ENCODE results near the gene SMYD2.
A peak's percentile ranks its signal among the peaks of the same experiment; 100 is the strongest.

Gene SMYD2, protein sequence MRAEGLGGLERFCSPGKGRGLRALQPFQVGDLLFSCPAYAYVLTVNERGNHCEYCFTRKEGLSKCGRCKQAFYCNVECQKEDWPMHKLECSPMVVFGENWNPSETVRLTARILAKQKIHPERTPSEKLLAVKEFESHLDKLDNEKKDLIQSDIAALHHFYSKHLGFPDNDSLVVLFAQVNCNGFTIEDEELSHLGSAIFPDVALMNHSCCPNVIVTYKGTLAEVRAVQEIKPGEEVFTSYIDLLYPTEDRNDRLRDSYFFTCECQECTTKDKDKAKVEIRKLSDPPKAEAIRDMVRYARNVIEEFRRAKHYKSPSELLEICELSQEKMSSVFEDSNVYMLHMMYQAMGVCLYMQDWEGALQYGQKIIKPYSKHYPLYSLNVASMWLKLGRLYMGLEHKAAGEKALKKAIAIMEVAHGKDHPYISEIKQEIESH

DNA sequence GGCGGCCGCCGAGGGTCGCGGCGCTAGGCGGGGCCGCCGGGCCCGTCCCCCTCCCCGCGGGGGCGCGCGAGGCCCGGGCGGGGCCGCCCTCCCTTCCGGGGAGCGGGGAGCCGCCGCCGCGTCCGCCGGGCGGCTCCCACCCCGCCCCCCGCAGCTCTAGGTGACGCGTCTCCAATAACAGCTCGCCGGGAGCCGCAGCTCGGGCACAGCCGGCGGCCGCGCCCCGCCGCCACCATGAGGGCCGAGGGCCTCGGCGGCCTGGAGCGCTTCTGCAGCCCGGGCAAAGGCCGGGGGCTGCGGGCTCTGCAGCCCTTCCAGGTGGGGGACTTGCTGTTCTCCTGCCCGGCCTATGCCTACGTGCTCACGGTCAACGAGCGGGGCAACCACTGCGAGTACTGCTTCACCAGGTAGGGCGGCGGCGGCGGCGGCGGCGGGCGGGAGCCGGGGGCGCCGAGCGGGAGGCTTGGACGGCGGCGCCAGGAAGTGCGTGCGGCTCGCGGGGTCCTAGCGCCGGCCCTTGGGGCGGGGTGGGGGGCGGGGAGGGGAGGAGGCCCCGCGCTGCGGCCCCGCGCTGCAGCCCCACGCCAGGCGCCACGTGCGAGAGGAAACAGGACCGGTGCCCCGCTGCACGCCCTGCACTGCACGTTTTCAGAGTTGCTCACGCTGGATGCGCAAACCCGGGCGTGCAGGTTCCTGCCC is at the start of gene SMYD2:
Gene SMYD2, plus strand, starts transcription at position 139 of the 699 bp plus-strand sequence. Its CDS starts 96 bp downstream, at position 235.
- DNase-seq (ENCODE audit: low read depth): peak; percentile 51

DNA sequence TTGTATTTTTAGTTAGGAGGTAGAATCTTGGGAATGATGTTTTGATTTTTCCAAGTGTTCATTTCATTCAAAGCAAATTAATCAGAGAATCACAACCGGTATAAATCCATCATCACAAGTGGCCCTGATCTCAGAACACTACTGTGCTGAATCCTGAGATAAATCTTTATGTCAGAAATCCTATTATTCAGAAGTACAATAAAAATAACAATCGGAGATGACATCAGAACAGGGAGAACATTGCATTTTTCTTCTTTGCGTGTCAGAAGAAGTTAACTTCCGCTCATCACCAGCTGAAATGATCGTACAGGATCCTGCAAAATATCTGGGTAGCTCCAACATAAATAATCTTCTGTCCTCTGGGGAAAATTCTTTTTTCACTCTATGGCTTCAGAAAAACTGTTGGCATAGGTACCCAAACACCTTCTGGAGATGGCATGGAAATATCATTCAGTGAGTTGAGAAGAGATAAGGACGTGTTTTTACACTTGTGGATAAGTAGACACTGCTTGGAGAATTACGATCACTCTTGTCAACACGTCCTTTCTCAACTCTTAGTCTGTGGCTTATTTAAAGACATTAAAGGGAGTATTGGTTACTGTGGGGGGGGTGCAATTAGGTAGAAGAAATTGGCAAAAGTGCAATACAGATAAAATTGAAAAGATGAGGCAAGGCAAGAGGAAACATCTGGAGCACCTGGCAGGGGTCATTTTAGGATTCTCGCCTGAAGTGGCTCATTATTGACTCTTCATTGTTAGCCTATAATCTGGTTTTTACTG is 46.9 kb upstream of the SMYD2 start:
- no peak for DNase-seq (ENCODE audit: low read depth)

DNA sequence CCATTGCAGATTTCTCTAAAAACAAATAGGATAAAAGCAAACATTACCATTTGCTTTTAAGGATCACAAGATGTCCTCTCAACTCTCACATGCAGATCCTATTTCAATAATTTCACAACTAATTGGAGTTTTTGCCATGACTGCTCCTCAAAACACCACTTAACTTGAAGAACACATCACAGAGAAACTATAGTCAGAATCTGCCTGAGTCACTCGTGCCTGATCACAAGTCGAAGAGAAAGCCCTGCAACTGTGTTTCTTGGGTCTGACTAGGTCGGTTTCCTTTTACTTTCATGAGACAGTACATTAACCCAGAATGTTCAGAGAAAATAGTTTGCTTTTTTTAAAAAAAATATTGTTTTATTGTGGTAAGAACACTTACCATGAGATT is 46.3 kb upstream of the SMYD2 start:
- DNase-seq (ENCODE audit: low read depth): no peak

DNA sequence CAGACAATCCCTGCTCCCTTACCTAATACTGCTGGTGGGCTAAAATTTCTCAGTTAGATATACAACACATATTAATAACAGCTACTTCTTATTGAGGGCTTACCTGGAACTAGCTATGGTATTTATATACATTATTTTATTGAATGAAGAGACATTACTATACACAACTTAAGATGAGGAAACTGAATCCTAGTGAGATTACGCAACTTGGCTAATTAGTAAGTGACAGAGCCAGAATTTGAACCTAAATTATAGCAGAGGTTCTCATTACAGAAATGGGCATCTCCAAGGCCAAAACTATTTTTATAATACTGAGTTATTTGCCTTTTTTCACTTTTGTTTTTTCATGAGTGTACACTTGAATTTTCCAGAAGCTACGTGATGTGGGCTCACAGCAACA is 44.5 kb upstream of the SMYD2 start:
- no peak for DNase-seq (ENCODE audit: low read depth)

DNA sequence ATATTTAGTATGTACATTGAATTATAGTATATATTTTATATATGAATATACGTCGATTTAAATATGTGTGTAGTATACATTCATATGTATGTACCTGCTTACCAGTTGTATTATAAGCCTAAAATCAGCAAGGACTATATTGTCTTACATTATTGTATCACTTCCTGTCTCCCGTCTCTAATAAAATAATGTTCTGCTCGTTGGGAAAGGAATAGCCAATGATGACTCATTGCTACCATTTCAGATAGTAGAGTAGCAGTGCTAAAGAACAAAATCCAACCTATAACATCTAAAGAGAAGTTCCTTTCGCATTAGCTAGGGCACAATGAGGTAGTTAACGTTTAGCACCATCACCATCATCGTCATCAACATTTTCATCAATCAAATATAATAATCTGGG is 39.9 kb upstream of the SMYD2 start:
- no peak for DNase-seq (ENCODE audit: low read depth)

DNA sequence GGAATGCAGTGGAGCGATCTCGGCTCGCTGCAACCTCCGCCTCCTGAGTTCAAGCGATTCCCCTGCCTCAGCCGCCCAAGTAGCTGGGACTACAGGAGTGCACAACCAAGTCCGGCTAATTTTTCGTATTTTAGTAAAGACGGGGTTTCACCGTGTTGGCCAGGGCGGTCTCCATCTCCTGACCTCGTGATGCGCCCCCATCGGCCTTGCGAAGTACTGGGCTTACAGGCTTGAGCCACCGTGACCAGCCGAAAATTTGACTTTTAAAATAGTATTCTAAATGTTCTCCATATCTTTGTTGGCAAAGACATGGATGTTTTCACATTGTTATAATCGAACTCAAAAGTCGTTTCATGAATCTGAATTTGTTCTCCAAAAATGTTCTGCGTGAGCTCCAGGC is 36.7 kb upstream of the SMYD2 start:
- no peak for DNase-seq (ENCODE audit: low read depth)

DNA sequence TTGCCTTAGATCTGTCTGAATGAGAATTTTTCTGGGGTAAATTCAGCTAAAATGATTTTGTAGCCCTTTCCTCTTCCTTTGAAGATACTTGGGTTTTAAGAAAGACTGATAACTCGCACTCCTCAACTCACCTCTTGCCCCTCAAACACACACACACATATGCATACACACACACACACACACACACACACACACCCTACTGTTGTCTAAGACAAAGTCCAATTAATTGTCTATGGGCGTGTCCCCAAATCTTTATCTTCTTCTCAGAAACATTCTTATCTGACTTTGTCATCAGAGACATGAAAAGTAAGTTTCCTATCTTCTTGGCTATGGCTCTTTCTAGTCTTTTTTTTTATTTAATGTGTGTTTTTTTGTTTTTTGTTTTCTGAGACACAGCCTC is 36.1 kb upstream of the SMYD2 start:
- DNase-seq (ENCODE audit: low read depth): no peak

DNA sequence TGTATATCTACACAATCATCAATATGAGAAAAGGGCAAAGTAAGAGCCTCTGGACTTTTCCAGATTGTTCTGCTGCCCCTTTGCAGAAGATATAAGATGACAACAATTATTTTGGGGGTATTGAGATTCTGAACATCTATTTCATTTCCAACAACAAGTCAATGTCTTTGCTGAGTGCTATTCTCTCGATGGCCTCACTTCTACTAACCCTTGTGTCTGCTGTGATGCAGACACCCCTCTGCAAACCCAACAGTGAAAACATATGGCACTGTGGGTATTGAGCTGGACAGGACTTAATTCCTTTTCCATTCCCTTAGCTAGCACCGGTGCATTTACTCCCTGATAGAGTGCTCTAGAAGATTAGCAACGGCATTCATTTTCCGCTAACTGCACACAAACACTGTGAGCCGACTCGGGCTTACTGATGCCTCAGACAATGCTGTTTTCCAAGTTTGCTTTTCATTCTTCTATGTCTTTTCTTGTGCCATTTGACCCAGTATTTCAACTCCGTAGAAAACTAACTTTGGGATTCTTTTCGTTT is 33.4 kb upstream of the SMYD2 start:
- DNase-seq (ENCODE audit: low read depth): no peak

DNA sequence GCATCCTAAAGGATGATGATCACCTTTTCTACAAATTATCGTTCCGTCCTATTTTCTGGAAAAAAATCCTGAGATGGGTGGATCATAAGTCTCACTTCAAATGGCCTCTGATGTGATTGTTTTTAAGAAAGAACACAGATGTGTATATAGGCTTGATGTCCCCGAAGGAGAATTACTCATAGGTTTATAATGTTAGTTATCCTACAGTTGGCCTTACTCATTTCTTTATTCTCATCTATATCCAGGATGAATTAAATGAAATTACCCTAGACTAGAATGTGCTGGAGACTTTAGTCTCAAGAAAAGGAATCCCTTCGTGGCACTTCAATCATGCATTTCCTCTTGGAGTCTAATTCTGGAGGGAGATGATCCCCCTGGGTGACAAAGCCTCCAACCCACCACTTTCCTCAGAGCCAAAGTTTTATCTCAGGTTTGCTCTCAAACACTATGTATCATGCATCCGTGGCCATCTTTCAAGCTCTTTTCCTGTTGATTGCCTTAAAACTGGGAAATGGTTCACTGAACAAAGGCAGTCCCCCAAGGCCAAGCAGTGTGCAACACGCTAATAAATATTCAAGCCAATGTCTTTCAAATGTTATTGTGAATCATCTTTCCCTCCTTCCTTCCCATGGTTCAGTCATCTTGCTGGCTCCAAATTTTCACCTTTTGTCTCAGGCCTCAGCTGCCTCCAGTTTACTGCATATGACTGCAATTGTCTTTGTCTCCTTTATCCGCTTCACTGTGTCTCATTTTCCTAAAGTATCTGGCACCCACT is 32.5 kb upstream of the SMYD2 start:
- no peak for DNase-seq (ENCODE audit: low read depth)

DNA sequence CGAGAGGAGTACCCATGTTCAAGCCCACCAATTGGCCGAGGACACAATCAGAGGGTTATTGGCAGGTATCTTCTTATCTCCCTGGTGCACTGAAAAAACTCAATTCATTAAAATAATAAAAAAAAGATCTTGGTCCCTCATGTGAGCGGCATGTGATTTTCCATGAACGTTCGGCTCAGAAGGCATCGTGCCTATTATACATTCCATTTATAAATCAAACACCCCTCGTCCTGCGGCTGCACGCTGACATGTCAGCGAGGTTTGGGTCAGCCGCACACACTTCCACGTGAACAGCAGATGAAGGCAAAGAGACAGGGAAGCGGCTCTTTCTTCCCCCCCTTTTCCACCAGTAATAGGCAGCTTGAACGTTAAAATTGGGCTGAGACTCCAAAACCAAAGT is 31.3 kb upstream of the SMYD2 start:
- DNase-seq (ENCODE audit: low read depth): no peak

DNA sequence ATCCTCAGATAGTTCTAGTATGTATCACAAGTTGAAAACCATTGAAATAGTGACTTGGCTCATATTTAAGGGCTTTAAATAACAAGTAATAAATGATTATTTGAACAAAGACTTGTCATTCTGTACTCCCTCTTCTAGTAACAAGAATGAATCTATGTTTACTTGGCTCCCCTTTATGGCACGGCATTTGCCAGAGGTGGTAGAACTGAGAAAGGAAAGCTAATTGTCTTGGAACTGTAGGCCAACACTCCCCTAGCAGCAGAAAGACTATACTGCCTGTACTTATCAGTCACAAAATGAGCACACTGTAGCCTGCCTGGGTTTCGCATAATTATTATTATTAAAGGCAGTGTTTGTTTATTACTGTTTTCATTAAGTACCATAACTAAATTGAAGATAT is 29.6 kb upstream of the SMYD2 start:
- DNase-seq (ENCODE audit: low read depth): no peak

DNA sequence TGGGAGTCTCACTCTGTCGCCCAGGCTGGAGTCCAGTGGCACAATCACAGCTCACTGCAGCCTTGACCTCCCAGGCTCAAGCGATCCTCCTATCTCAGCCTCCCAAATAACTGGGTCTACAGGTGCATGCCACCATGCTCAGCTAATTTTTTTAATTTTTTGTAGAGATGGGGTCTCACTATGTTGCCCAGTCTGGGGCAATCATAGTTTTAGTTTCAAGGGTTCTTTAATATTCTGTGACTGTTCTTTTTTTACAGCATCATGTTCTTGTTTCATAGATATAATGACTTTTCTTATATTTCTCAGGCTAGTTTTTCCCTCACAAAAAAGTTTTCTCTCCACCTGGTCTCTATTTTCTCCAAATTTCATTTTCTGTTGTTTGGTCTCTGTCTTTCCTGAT is 25.4 kb upstream of the SMYD2 start:
- DNase-seq (ENCODE audit: low read depth): no peak

DNA sequence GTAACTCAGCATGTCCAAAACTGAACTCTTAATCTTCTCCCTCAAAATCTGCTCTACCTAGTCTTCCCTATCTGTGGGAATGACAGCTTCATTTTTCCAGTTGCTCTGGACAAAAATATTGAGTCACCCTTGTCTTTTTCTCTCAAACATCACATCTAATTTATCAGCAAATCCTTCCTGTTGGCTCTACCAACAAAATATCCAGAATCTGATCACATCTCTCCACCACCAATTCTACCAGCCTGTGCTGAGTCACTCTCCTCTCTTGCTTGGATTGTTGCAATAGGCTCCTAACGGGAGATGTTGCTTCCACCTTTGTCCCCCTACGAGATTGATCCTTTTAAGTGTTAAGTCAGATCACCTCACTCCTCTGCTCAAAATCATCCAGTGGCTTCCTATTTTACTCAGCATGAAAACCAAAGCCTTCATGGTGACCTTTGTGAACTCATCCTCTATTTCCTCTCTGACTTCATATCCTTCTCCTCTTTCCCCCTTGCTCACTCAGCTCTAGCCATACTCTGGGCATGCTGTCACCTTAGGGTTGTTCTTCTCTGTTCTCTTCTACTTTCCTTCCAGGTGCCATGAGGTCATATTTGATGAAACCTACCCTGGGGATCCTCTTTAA is 21.5 kb upstream of the SMYD2 start:
- no peak for DNase-seq (ENCODE audit: low read depth)

DNA sequence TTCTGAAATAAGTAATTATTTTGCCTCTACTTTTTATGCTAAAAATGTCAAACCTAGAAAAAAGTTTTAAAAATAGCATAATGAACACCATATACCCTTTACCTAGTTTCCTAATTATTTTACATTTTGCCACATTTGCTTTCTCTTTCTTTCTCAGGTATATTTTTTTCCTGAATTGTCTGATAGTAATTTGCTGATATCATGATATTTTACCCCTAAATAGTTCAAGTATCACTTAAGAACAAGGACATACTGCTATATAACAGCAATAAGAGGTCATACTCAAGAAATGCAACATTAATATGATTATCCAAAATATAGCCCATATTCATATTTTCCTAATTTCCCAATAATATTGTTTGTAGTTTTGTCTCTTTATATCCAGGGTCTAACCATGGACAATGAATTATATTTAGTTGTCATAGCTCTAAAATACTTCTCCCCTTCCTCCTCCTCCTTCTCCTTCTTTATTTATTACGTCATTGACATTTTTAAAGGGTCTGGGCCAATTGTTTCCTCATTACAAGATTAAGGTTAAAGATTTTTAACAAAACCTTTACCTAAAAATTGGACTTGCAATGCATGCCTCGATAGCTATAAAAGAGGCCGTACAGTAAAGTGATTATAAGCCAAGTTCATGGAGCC is 20.3 kb upstream of the SMYD2 start:
- no peak for DNase-seq (ENCODE audit: low read depth)

DNA sequence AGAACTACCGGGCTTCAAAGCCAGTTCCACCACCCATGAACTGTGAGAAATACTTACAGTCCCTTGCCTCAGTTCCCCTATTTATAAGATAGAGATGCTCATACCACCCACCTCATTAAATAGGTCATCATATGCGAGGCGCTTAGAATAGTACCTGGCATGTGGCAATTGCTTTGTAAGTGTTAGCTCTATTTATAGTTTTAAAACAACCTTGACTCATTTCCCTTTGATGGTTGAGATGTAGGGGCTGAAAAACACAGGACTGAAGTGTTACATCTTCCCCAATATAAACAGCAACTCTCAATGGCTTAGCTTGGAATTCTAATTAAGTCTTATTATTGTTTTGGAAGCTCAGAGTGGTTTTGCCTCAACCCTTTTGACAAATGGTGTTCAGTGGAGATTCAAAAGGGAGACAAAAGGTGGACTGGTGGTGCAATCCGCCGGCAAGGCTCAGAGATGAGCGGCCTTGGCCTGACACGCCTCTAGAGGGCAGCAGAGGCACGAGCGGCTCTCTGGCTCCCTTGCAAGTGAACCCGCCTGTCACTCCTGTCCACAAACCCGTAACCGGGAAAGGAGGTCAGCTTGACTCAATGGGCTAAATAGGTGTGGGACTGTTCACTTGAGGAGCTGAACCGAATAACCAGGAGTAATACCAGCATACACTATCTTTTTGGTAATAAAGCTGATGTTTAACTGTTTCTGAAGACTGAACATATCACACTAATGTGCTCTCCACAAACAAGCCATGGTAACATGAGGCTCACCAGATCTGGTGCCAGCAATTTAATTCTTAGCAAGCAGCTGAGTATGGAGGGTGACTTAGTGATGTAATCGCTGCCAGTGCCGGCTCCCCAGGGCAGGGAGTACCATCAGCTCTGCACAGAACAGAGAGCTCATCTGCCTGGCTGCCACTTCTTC is 19.5 kb upstream of the SMYD2 start:
- peak; percentile 74 for DNase-seq (ENCODE audit: low read depth)

DNA sequence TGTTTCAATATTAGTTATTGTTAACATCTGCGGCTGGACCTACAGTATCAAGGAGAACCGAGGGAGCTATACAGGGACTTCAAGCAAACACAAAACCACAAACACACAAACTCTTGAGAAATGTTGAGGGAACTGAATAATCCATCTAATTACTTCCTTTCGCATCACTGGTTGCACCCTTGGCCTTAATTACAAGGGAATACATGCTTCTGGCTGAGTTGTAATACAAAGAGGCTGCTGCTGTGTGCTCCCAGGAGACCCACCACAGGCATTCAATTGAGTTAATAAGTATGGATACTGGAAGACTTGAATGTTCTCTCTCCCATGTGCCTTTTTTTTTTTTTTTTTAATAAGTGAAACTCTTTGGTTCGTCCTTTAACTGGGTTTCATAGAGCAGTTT is 16.8 kb upstream of the SMYD2 start:
- no peak for DNase-seq (ENCODE audit: low read depth)

DNA sequence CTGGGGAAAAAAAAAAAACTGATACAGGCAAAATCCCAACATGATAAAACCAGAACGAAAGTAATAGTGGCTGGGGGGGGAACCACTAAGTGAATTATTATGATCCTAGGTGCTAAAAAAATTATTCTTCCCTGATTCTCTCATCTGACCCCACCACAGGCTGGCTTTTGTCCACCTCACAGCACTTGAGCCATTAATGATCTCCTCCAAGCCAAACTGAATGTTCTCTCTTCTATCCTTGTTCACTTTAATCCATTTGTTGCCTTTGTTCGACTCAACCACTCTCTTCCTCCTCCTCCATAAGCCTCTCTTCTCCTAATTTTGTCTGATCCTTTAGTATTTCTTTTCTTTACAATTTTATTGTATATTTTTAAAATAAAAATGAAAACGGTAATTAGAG is 16.0 kb upstream of the SMYD2 start:
- DNase-seq (ENCODE audit: low read depth): no peak

DNA sequence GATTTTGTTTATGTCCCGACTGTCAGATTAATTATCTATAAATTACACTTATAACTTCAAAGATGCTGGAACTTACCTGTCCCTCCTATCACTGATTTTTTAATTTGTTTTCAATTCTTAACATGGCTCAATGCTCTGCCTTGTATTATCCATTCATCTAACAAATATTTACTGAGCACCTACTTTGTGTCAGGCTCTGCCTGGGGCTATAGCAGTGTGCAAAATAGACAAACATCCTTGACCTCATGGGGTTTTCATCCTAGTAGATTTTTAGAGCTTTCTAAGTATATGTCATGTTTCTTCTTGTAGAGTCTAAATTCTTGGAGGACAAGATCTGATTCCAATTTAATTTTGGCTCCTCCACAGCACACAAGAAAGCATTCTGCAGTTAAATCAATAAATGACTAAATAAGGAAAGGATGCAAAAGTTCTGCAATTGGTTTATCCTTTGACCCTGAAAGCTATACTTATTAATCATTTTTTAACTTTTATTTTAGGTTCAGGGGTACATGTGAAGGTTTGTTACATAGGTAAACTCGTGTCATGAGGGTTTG is 10.8 kb upstream of the SMYD2 start:
- DNase-seq (ENCODE audit: low read depth): no peak

DNA sequence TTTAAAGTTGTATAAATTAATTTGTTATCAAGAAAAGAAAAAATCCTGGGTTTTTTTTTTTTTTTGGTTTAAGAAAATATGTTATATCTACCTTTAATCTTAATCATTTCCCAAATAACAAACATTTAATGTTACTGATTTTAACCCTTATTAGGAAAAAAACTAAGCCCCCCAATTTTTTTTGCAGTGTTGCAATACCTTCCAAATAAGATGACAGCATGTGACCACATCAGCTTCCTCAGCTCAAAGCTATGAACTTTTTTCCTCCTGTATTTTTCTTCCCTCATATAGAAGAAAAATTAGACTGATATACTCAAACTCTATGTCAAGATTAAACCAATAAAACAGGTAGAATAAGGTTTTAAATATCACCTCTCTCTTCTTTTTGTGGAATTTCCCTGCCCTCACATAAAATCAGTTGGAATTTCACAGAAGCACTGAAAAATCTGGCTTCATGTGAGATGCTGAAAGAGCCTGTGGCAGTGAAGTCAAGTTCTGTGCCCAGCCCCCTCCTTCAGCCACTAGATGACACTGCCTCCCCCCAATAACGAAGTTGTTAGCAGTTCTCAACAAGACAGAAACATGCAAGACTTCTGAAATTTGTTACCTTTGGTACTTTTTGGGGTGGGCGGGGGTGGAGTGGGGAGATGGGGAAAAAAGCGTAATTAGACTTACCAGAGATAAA is 9.6 kb upstream of the SMYD2 start:
- DNase-seq (ENCODE audit: low read depth): no peak
